Airway epithelial cell (primary cell): ENCODE measurements around the gene ZC3H13. TPM values are rescaled to one million over a fixed set of nuclear protein-coding genes. Genes with fewer than 3 reads are reported as not detected.

Source experiments
- total RNA-seq: library from RNA; depleted of rRNA; stranded (reverse); fragments of >200 nt; gene quantifications from 2 replicates; pipeline ENCODE4 v1.2.3, GENCODE V29; 2015

Gene ZC3H13
- total RNA-seq: 9.3 and 11.6 TPM in 2 replicates

GRCh38 chr13:46052319-46053161 lies at the start of gene ZC3H13:
Gene ZC3H13 (minus strand): TSS chr13:46052746. CDS start chr13:46045507, 7,239 bp downstream.

Other genes starting within 250 kb of the ZC3H13 start
- gene SIAH3, start 201.0 kb downstream of the ZC3H13 start, total RNA-seq: not detected in 2 replicates
- gene CPB2, start 52.3 kb upstream of the ZC3H13 start, total RNA-seq: not detected in 2 replicates
- gene LCP1, start 129.4 kb upstream of the ZC3H13 start, total RNA-seq: 2.8 and 4.7 TPM in 2 replicates
- not detected in 2 replicates for gene LRRC63, start 159.2 kb upstream of the ZC3H13 start, total RNA-seq